NCI-H1105 treated with DMSO at 0.1 percent for 48 hours (cell line): Measurements from ENCODE around the gene TMEM165.
"Not testable (repeated sequence)": the region's sequence is repeated elsewhere in the genome, so short reads cannot be mapped to it uniquely, and the experiment has no call there.

Experiments used
- DNase-seq: peaks from one replicate; lab custom pipeline; 2025; lab: John Stamatoyannopoulos, UW

The TMEM165 gene

GRCh38 chr4:55395529-55396307 is at the start of gene TMEM165:
TSS of gene TMEM165 (plus strand) at chr4:55395957. CDS start at chr4:55396190, 233 bp downstream.
- DNase-seq: peak; percentile 73

DNA sequence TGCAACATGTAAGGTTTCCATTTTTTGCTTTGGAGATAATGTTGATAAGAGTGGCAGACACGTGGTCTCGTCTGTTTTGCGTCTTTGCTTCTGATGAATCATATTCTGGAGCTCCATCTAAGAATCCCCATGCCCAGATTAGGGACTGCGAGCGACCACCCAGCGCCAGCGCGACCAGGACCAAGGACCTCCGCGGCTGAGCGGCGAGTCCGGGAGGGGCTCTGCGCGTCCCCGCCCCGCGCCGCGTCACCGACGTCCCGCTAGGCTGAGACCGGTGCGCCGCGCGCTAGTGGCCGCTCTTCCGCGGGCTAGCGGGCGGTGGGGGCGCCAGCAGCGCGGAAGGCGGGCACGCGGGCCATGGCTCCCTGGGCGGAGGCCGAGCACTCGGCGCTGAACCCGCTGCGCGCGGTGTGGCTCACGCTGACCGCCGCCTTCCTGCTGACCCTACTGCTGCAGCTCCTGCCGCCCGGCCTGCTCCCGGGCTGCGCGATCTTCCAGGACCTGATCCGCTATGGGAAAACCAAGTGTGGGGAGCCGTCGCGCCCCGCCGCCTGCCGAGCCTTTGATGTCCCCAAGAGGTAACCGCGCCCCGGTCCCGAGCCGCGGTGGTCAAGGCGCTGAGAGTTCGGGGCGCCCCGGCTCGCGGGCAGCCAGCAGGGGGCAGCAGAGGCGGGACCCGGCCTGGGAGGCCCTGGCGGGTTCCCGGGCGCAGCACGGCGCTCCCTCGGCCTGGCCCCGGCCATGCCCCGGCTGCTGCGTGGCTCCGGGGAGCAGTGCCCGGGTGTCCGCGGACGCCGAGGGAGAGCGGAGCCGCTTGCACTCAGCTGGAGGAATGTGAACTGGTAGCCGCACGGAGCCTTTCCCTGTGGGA is 49.5 kb upstream of the TMEM165 start, which contains the start of gene SRD5A3:
Gene SRD5A3 (plus strand): TSS at position 263 of the 871 bp plus-strand sequence. CDS start 95 bp downstream, at position 358.
- DNase-seq: peak; percentile 67

- no peak for DNase-seq
Observed at GRCh38 chr4:55346851-55347255, 48.9 kb upstream of the TMEM165 start.

DNA sequence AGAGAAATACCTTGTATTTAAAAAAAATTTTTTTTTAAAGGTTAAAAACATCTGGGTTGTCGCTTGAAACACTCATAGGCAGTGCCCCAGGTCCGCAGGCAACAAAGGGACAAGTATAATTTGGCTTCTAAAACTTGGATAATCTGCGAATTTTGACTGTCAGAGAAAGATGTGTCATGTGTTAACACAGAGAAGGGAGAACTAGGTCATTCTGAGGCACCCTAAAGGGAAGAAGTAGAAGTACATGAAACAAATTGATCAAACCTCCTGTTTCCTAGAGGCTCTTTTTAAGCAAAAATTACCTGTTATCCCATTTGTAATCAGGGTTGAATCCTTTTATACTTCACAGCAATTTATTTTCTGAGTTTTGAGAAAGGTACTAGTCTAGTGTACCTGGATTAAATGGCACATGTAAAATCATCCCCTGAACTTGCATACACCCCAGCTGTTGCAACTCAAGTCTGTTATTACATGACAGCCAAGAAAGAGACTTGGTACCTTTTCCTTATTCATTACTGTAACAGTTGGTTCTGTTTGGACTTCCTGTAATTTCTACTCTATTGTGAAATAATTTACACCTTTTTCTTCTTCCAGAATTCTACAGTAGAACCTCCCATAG is 48.0 kb upstream of the TMEM165 start:
- DNase-seq: no peak

DNA sequence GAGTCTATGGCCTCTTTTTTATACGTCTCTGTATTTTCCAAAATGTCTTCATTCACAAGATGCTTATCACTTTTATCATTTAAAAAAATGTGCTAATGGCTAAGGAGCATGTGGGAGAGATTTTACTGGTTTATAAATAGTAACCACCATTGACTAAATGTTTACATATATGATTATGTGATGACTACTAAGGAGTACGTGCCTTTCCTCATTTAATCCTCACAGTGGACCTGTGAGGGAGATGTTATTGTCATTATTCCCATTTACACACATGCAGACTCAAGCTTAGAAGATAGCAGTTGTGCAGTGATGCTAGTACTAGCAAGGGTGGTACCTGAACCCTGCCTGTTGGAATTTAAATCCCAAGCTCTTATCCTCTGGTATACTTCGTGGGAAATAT is 47.3 kb upstream of the TMEM165 start:
- no peak for DNase-seq

GRCh38 chr4:55350870-55351269 is 44.9 kb upstream of the TMEM165 start:
- DNase-seq: not testable (repeated sequence)

DNA sequence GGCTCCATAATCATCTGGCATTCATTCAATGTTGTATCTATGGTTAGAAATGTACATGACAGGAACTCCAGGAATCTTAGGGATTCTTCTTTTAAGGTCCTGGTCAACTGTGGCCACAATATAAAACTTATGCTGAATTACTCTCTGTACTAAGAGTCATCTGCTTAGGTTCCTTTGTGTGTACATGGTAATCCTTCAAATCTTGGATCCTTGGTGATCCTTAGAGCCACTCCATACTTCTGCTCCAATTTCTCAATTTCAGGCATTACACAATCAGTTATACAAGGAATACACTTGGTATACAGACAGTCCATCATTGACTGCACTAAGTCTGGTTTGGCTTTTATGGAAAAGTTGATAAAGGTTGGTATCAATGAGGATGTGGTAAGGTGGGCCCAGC is 43.9 kb upstream of the TMEM165 start:
- DNase-seq: no peak

GRCh38 chr4:55352726-55353125 is 43.0 kb upstream of the TMEM165 start:
- no peak for DNase-seq

DNA sequence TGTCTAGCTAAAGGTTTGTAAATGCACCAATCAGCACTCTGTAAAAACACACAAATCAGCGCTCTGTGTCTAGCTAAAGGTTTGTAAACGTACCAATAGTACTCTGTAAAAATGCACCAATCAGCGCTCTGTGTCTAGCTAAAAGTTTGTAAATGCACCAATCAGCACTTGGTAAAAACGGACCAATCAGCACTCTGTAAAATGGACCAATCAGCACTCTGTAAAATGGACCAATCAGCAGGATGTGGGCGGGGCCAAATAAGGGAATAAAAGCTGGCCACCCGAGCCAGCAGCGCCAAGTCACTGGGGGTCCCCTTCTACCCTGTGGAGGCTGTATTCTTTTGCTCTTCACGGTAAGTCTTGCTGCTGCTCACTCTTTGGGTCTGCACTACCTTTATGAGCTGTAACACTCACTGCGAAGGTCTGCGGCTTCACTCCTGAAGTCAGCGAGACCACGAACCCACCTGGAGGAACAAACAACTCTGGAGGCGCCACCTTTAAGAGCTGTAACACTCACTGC is 42.5 kb upstream of the TMEM165 start:
- not testable (repeated sequence) for DNase-seq

- DNase-seq: no peak
Observed at GRCh38 chr4:55354648-55355047, 41.1 kb upstream of the TMEM165 start.

DNA sequence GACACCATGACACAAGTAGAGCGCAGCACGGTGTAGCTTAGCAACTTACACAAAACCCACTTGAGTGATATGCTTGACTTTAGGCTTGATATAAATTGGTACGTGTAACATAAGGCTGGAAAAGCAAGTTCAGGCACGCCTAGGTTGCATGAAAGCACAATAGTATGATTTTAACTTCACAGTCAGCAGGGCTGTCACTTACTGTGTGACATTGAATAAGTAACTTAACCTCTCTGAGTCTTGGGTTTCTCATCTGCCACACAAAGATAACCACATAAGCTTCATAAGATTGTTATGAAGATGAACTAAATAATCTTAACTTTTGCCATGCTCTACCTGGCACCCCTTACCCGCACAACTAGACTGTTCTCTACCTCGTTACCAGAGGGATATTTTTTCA is 40.2 kb upstream of the TMEM165 start:
- peak; percentile 0 for DNase-seq

DNA sequence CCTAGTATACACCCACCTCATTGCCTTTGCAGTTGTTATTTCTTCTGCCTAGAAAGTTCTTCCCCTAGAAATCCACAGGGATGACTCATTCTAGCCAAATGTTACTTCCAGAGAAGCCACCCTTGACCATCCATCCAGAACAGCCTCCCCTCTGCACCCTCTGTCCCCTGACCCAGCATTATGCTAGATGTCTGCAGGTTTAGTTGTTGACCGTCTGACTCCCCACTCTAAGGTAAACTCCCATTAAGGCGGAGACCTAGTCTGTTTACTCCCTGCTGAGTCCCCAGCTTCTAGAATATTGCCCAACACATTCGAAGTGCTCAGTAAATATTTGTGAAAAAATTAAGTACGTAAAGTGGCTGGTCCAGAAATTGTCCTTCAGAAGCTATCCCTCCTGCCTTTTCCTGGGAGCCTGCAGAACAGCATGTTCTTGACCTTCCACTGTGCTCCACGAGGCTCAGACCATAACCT is 38.7 kb upstream of the TMEM165 start:
- DNase-seq: no peak

GRCh38 chr4:55358246-55358645 is 37.5 kb upstream of the TMEM165 start:
- DNase-seq: no peak

GRCh38 chr4:55358668-55359067 is 37.1 kb upstream of the TMEM165 start:
- DNase-seq: no peak

- DNase-seq: no peak
Observed at GRCh38 chr4:55359397-55359916, 36.3 kb upstream of the TMEM165 start.

- DNase-seq: not testable (repeated sequence)
Observed at GRCh38 chr4:55362938-55363337, 32.8 kb upstream of the TMEM165 start.

DNA sequence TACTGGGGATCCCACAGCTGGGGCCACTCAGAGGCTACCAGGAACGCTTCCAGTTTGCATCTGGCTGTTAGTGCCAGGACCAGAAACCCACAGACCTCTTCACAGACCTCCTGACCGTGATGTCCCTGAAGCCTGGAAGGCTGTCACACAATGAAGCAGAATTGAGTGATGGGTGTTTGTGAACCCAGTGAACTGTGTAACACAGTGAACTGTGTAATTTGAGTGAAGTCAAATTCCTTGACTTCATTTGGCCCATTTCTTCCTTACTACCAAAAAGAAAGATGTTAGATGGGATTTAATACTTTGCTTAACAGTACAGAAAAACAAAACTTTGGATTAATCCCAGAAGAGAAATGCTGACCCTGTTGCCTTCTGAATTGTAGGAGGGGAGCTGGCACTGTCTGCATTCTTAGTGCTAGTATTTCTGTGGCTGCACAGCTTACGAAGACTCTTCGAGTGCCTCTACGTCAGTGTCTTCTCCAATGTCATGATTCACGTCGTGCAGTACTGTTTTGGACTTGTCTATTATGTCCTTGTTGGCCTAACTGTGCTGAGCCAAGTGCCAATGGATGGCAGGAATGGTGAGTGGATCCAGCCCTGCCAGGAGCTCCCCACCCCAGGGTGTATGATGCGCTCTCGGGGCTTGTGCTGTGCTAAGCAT is 31.9 kb upstream of the TMEM165 start:
- DNase-seq: no peak

- no peak for DNase-seq
Observed at GRCh38 chr4:55364691-55365344, 30.9 kb upstream of the TMEM165 start.

- no peak for DNase-seq
Observed at GRCh38 chr4:55365345-55365728, 30.4 kb upstream of the TMEM165 start.

- DNase-seq: no peak
Observed at GRCh38 chr4:55366621-55367020, 29.1 kb upstream of the TMEM165 start.
